Fibroblast of pulmonary artery (primary cell): ENCODE results near the gene PHLDB2.
A peak's percentile ranks its signal among the peaks of the same experiment; 100 is the strongest.

ENCODE experiments used
- DNase-seq: peaks from one replicate; pipeline ENCODE4 v3.0.0-alpha.2; 2010; ENCODE audit warnings: low read depth
- H3K4me3 ChIP-seq: replicated peaks from 2 replicates; pipeline ENCODE4 v1.5.1; 2011; ENCODE audit warnings: low read depth, mild to moderate bottlenecking, control low read depth, low read length, moderate library complexity
- CTCF ChIP-seq: IDR thresholded peaks from 2 replicates; pipeline ENCODE4 v1.5.1; 2011; ENCODE audit warnings: mild to moderate bottlenecking, control low read depth, low read length, inconsistent platforms; ENCODE audit errors: missing control alignments

The PHLDB2 gene

GRCh38 chr3:112017091-112017490 lies 158.0 kb downstream of the PHLDB2 start:
- no peak overlapping the region for H3K4me3 ChIP-seq
- peak; percentile 24 for DNase-seq
- TF ChIP-seq CTCF, result no peak

GRCh38 chr3:112018712-112019111 lies 159.6 kb downstream of the PHLDB2 start:
- TF ChIP-seq CTCF, result no peak
- no peak for DNase-seq
- H3K4me3 ChIP-seq, result no peak overlapping the region

DNA sequence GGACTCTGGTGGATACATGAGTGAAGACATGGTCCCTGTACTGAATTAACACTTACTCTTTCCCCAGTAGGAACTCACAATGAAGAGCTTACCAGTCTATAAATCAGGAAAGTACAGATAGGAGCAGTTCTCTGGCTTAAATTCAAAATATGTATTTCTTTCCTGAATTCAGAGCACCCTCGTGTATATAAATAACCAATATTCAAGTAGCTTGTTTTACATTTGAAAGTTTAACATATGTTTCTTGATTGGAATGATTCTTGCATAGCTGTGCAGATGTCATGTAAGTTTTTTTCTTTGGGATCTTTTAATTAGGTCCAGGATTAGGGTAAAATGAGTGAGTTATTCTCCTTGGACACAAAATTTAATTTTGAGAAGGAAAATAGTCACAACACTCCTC lies 160.7 kb downstream of the PHLDB2 start:
- no peak for TF ChIP-seq CTCF
- no peak for DNase-seq
- no peak overlapping the region for H3K4me3 ChIP-seq

- TF ChIP-seq CTCF, result no peak
- no peak overlapping the region for H3K4me3 ChIP-seq
- no peak for DNase-seq
These were observed 161.6 kb downstream of the PHLDB2 start for GRCh38 chr3:112020674-112021085.
